Suprapubic skin (tissue), 4 donors: Measurements from ENCODE around the gene MTTP.

Experiments used
- EP300 ChIP-seq: sonication (generic); formaldehyde crosslinking; IDR thresholded peaks from one replicate; pipeline ENCODE4 v1.6.1; 2017; ENCODE audit warnings: antibody characterized with exemption
- POLR2A ChIP-seq, 2 donors: fragments of 450-650 bp; IDR thresholded peaks; one replicate each; pipeline ENCODE4 v1.6.1; 2017; ENCODE audit warnings: antibody characterized with exemption in 2 of 2, mild to moderate bottlenecking in 2 of 2, moderate library complexity in 2 of 2
- POLR2AphosphoS5 ChIP-seq, 3 donors: sonication (generic); formaldehyde crosslinking; IDR thresholded peaks; one replicate each; pipeline ENCODE4 v1.6.1; 2017; ENCODE audit warnings: antibody characterized with exemption in 3 of 3
- TF ChIP-seq, protein P1 (sequence below), 2 donors: fragments of 200-600 bp in 1 of 2; fragments of 450-650 bp in 1 of 2; sonication (generic) in 1 of 2; IDR thresholded peaks; one replicate each; pipeline ENCODE4 v1.5.1; 2016 to 2019; ENCODE audit warnings: antibody characterized with exemption in 2 of 2, mild to moderate bottlenecking in 1 of 2, moderate library complexity in 1 of 2

DNA sequence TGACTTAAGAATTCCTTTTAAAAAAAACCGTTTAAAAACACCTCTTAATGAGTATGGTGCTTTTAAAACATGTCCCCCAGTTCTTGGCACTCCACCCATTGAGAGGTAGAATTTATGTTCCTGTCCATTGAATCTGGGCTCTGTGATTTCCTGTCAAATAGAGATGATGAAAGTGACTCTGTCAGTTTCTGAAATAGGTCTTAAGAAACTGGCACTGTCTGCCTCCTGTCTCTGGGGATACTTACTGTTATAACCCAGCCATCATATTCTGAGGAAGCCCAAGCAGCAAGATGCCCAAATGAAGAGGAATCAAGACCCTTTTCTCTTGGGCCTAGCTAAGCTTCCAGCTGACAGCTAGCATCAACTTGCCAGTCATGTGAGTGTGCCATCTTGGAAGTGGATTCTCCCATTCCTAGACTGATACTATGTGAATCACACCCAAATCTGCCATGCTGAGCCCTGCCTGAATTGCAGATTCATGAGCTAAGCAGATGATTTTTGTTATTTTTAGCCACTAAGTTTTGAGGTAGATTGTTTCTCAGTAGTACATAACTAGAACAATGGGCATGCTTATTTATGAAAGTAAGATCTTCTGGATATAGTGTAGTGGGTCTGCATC lies 60.2 kb downstream of the MTTP start:
- TF ChIP-seq, protein P1, sequence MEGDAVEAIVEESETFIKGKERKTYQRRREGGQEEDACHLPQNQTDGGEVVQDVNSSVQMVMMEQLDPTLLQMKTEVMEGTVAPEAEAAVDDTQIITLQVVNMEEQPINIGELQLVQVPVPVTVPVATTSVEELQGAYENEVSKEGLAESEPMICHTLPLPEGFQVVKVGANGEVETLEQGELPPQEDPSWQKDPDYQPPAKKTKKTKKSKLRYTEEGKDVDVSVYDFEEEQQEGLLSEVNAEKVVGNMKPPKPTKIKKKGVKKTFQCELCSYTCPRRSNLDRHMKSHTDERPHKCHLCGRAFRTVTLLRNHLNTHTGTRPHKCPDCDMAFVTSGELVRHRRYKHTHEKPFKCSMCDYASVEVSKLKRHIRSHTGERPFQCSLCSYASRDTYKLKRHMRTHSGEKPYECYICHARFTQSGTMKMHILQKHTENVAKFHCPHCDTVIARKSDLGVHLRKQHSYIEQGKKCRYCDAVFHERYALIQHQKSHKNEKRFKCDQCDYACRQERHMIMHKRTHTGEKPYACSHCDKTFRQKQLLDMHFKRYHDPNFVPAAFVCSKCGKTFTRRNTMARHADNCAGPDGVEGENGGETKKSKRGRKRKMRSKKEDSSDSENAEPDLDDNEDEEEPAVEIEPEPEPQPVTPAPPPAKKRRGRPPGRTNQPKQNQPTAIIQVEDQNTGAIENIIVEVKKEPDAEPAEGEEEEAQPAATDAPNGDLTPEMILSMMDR (IDR thresholded peaks at IDR 0.05): no peak
- no peak for TF ChIP-seq POLR2A (IDR thresholded peaks at IDR 0.05)
- TF ChIP-seq EP300: no peak
- no peak for TF ChIP-seq POLR2AphosphoS5 (IDR thresholded peaks at IDR 0.05)
